HEK293 (cell line): Measurements from ENCODE around the gene NFIB.

Experiments
- ATF2 ChIP-seq: fragments of 450-650 bp; formaldehyde crosslinking; IDR thresholded peaks from 2 replicates; pipeline ENCODE4 v1.5.1; 2016; ENCODE audit warnings: missing biosample characterization, missing genetic modification characterization, low read depth
- BCL11A ChIP-seq: fragments of 450-650 bp; formaldehyde crosslinking; IDR thresholded peaks from 2 replicates; pipeline ENCODE4 v1.5.1; 2016; ENCODE audit warnings: low read depth, missing biosample characterization, missing genetic modification characterization
- BCL11B ChIP-seq: fragments of 450-650 bp; formaldehyde crosslinking; IDR thresholded peaks from 2 replicates; pipeline ENCODE4 v1.5.1; 2016; ENCODE audit warnings: low read depth, missing biosample characterization, missing genetic modification characterization
- HIC1 ChIP-seq: fragments of 450-650 bp; formaldehyde crosslinking; IDR thresholded peaks from 2 replicates; pipeline ENCODE4 v1.5.1; 2016; ENCODE audit warnings: missing biosample characterization, missing genetic modification characterization
- HOXD13 ChIP-seq: sonication (generic); formaldehyde crosslinking; IDR thresholded peaks from 2 replicates; pipeline ENCODE4 v1.8.0; 2022; ENCODE audit warnings: missing genetic modification reagents, borderline replicate concordance
- PATZ1 ChIP-seq: fragments of 450-650 bp; formaldehyde crosslinking; IDR thresholded peaks from 2 replicates; pipeline ENCODE4 v1.5.1; 2016; ENCODE audit warnings: missing biosample characterization, missing genetic modification characterization
- SCRT2 ChIP-seq: fragments of 450-650 bp; formaldehyde crosslinking; IDR thresholded peaks from 2 replicates; pipeline ENCODE4 v1.5.1; 2016; ENCODE audit warnings: missing biosample characterization, missing genetic modification characterization
- SETDB1 ChIP-seq: IDR thresholded peaks from one replicate; pipeline ENCODE4 v1.6.1; 2017; ENCODE audit warnings: mild to moderate bottlenecking, low read length, moderate library complexity, mixed read lengths; ENCODE audit not compliant: insufficient read length
- SP7 ChIP-seq: fragments of 450-650 bp; formaldehyde crosslinking; IDR thresholded peaks from 2 replicates; pipeline ENCODE4 v1.5.1; 2016; ENCODE audit warnings: missing biosample characterization, missing genetic modification characterization
- TRIM28 ChIP-seq: IDR thresholded peaks from 2 replicates; pipeline ENCODE4 v1.6.1; 2011; ENCODE audit warnings: low read length, control low read depth, borderline replicate concordance
- YY2 ChIP-seq: fragments of 450-650 bp; formaldehyde crosslinking; IDR thresholded peaks from 2 replicates; pipeline ENCODE4 v1.5.1; 2016; ENCODE audit warnings: missing biosample characterization, missing genetic modification characterization
- ZBTB17 ChIP-seq: fragments of 450-650 bp; formaldehyde crosslinking; IDR thresholded peaks from 2 replicates; pipeline ENCODE4 v1.5.1; 2016; ENCODE audit warnings: missing biosample characterization, missing genetic modification characterization
- ZNF132 ChIP-seq: fragments of 450-650 bp; formaldehyde crosslinking; IDR thresholded peaks from 2 replicates; pipeline ENCODE4 v1.5.1; 2017; ENCODE audit warnings: missing biosample characterization, missing genetic modification characterization, borderline replicate concordance
- ZNF157 ChIP-seq: fragments of 450-650 bp; formaldehyde crosslinking; IDR thresholded peaks from 2 replicates; pipeline ENCODE4 v1.5.1; 2016; ENCODE audit warnings: missing biosample characterization, missing genetic modification characterization
- ZNF169 ChIP-seq: fragments of 450-650 bp; formaldehyde crosslinking; IDR thresholded peaks from 2 replicates; pipeline ENCODE4 v1.5.1; 2016; ENCODE audit warnings: missing biosample characterization, missing genetic modification characterization
- ZNF174 ChIP-seq: fragments of 450-650 bp; formaldehyde crosslinking; IDR thresholded peaks from 2 replicates; pipeline ENCODE4 v1.5.0; 2017; ENCODE audit warnings: missing biosample characterization, mild to moderate bottlenecking, missing genetic modification characterization
- ZNF175 ChIP-seq: fragments of 450-650 bp; formaldehyde crosslinking; IDR thresholded peaks from 2 replicates; pipeline ENCODE4 v1.5.1; 2016; ENCODE audit warnings: missing biosample characterization, missing genetic modification characterization
- ZNF2 ChIP-seq: fragments of 450-650 bp; formaldehyde crosslinking; IDR thresholded peaks from 2 replicates; pipeline ENCODE4 v1.5.1; 2016; ENCODE audit warnings: missing biosample characterization, missing genetic modification characterization
- ZNF221 ChIP-seq: fragments of 450-650 bp; formaldehyde crosslinking; IDR thresholded peaks from 2 replicates; pipeline ENCODE4 v1.5.1; 2017; ENCODE audit warnings: missing biosample characterization, missing genetic modification characterization, borderline replicate concordance
- ZNF248 ChIP-seq: fragments of 450-650 bp; formaldehyde crosslinking; IDR thresholded peaks from 2 replicates; pipeline ENCODE4 v1.5.1; 2017; ENCODE audit warnings: missing biosample characterization, missing genetic modification characterization
- ZNF362 ChIP-seq: fragments of 450-650 bp; formaldehyde crosslinking; IDR thresholded peaks from 2 replicates; pipeline ENCODE4 v1.5.1; 2016; ENCODE audit warnings: missing biosample characterization, missing genetic modification characterization
- ZNF433 ChIP-seq: fragments of 450-650 bp; formaldehyde crosslinking; IDR thresholded peaks from 2 replicates; pipeline ENCODE4 v1.5.1; 2016; ENCODE audit warnings: missing biosample characterization, missing genetic modification characterization, low read depth
- ZNF558 ChIP-seq: fragments of 450-650 bp; formaldehyde crosslinking; IDR thresholded peaks from 2 replicates; pipeline ENCODE4 v1.5.1; 2016; ENCODE audit warnings: missing biosample characterization, missing genetic modification characterization
- ZNF571 ChIP-seq: fragments of 450-650 bp; formaldehyde crosslinking; IDR thresholded peaks from 2 replicates; pipeline ENCODE4 v1.5.0; 2017; ENCODE audit warnings: missing biosample characterization, missing genetic modification characterization
- ZNF664 ChIP-seq: fragments of 450-650 bp; formaldehyde crosslinking; IDR thresholded peaks from 2 replicates; pipeline ENCODE4 v1.5.1; 2016; ENCODE audit warnings: missing biosample characterization, missing genetic modification characterization
- ZNF792 ChIP-seq: fragments of 450-650 bp; formaldehyde crosslinking; IDR thresholded peaks from 2 replicates; pipeline ENCODE4 v1.5.1; 2016; ENCODE audit warnings: missing biosample characterization, missing genetic modification characterization
- ZNF843 ChIP-seq: fragments of 450-650 bp; formaldehyde crosslinking; IDR thresholded peaks from 2 replicates; pipeline ENCODE4 v1.5.1; 2016; ENCODE audit warnings: missing biosample characterization, missing genetic modification characterization
- ZSCAN30 ChIP-seq: fragments of 450-650 bp; IDR thresholded peaks from 2 replicates; pipeline ENCODE4 v1.5.1; 2018; ENCODE audit warnings: missing biosample characterization, mild to moderate bottlenecking, missing genetic modification characterization, moderate library complexity
- TF ChIP-seq, protein P1 (sequence below): fragments of 450-650 bp; formaldehyde crosslinking; IDR thresholded peaks from 2 replicates; pipeline ENCODE4 v1.5.1; 2016; ENCODE audit warnings: missing biosample characterization, missing genetic modification characterization, borderline replicate concordance

The NFIB gene

DNA sequence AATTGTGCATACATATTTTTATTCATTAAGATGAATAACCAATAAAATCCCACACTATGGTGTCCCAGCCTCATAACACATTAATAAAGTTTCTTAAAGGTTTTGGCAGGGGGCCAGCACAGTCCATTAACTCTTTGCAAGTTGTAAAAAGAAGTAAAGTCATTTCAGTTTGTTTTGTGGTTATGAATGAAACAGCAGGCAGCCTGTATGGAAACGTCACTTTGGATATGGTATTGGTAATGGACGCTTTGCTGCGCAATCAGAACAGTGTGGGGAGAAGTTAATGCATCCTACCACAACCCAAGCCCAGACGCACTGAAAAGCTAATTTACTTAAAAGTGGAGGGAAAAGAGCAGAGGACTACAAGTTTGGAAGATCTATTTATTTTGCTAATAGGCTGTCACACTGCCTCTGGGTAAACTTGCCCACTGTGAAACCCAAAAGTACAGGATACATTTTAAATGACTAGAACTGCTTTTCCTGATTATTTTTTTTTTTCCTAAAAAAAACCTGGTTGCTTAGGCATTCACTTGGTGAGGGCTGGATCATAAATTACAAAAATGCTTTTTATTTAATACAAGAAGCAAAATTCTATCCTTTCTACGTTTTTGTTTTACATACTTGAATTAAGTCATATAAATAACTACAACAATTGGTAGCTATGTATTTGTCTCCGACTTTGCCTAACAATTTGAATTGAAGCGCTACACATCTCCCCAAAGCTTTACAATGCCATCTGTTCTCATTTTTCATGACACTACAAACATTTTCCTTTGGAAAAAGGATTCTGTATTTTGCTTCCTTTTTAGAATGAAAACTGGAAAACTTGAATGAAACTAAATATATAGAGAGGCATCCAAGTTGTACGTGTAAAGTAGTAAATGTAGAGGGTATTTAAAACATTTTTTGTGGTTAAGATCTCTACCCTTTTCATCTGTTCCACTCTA lies 104.3 kb downstream of the NFIB start (continued):
- TF ChIP-seq SETDB1: no peak
- no peak for TF ChIP-seq ZNF558 (tag by site-specific recombination)
- peak; percentile 79; the same call in 1 of the 2 replicates for TF ChIP-seq BCL11B (tag by site-specific recombination)
- peak; percentile 49; the same call in 1 of the 2 replicates for TF ChIP-seq SP7 (tag by site-specific recombination)
- TF ChIP-seq ZBTB17: peak; percentile 67; the same call in 1 of the 2 replicates
- no peak for TF ChIP-seq ZNF664 (tag by site-specific recombination)
- peak; percentile 61; the same call in 1 of the 2 replicates for TF ChIP-seq ZSCAN30
- TF ChIP-seq HIC1 (tag by site-specific recombination): peak; percentile 67; the same call in 1 of the 2 replicates
- TF ChIP-seq ZNF2 (tag by site-specific recombination): 0 out of 2 replicates have a peak, but pooled peaks have one; percentile 46
- 0 out of 2 replicates have a peak, but pooled peaks have one; percentile 63 for TF ChIP-seq ZNF132
- no peak for TF ChIP-seq ZNF362 (tag by site-specific recombination)
- TF ChIP-seq ZNF174 (tag by site-specific recombination): no peak
- TF ChIP-seq, protein P1, sequence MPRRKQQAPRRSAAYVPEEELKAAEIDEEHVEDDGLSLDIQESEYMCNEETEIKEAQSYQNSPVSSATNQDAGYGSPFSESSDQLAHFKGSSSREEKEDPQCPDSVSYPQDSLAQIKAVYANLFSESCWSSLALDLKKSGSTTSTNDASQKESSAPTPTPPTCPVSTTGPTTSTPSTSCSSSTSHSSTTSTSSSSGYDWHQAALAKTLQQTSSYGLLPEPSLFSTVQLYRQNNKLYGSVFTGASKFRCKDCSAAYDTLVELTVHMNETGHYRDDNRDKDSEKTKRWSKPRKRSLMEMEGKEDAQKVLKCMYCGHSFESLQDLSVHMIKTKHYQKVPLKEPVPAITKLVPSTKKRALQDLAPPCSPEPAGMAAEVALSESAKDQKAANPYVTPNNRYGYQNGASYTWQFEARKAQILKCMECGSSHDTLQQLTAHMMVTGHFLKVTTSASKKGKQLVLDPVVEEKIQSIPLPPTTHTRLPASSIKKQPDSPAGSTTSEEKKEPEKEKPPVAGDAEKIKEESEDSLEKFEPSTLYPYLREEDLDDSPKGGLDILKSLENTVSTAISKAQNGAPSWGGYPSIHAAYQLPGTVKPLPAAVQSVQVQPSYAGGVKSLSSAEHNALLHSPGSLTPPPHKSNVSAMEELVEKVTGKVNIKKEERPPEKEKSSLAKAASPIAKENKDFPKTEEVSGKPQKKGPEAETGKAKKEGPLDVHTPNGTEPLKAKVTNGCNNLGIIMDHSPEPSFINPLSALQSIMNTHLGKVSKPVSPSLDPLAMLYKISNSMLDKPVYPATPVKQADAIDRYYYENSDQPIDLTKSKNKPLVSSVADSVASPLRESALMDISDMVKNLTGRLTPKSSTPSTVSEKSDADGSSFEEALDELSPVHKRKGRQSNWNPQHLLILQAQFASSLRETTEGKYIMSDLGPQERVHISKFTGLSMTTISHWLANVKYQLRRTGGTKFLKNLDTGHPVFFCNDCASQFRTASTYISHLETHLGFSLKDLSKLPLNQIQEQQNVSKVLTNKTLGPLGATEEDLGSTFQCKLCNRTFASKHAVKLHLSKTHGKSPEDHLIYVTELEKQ: peak; percentile 75; the same call in 1 of the 2 replicates
- no peak for TF ChIP-seq ZNF175 (tag by site-specific recombination)
- no peak for TF ChIP-seq ZNF433 (tag by site-specific recombination)
- TF ChIP-seq ZNF169 (tag by site-specific recombination): no peak
- 0 out of 2 replicates have a peak, but pooled peaks have one; percentile 22 for TF ChIP-seq SCRT2
- TF ChIP-seq ZNF157: no peak
- peak; percentile 81; the same call in 1 of the 2 replicates for TF ChIP-seq BCL11A
- peak; percentile 65; the same call in 1 of the 2 replicates for TF ChIP-seq ATF2 (tag by site-specific recombination)
- no peak for TF ChIP-seq ZNF571 (tag by site-specific recombination)
- peak; percentile 87 for TF ChIP-seq ZNF843
- peak; percentile 62 for TF ChIP-seq PATZ1 (tag by site-specific recombination)
- no peak for TF ChIP-seq ZNF248
- peak; percentile 72; the same call in 1 of the 2 replicates for TF ChIP-seq TRIM28
- TF ChIP-seq ZNF221 (tag by site-specific recombination): no peak
- TF ChIP-seq YY2 (tag by site-specific recombination): no peak
- no peak for TF ChIP-seq ZNF792 (tag by site-specific recombination)
- peak; percentile 72; the same call in 1 of the 2 replicates for TF ChIP-seq HOXD13 (CRISPR knock-in tag)
